Body of pancreas (tissue), 4 donors: ENCODE data around the gene MAGI1. TPM values are rescaled to one million over a fixed set of nuclear protein-coding genes. Genes with fewer than 3 reads are reported as not detected.

Experiments
- ATAC-seq: fragments of 150-250 bp; one replicate; pipeline ENCODE4 v1.9.1; 2016
- DNase-seq, 4 donors: peaks; one replicate each; pipeline ENCODE4 v3.0.0-alpha.2; 2019
- H3K27ac ChIP-seq, 4 donors: fragments of 200-600 bp; sonication (generic); 1 replicate in 3 of 4; 2 replicates in 1 of 4; pipeline versions ENCODE4 v1.5.1 to v1.6.1; 2016 to 2019; ENCODE audit warnings: mild to moderate bottlenecking in 1 of 4, mixed read lengths in 1 of 4, moderate library complexity in 1 of 4
- H3K27me3 ChIP-seq, 2 donors: fragments of 200-600 bp; sonication (generic); one replicate each; pipeline ENCODE4 v1.6.0; 2016; ENCODE audit warnings: mild to moderate bottlenecking in 1 of 2
- H3K36me3 ChIP-seq, 2 donors: fragments of 200-600 bp; sonication (generic); replicated peaks in 1 of 2; 2 replicates each; pipeline ENCODE4 v1.5.1; 2016; ENCODE audit warnings: low read depth in 2 of 2; ENCODE audit not compliant: insufficient read depth in 1 of 2
- H3K4me1 ChIP-seq: fragments of 200-600 bp; sonication (generic); one replicate; pipeline ENCODE4 v1.6.0; 2016
- H3K4me3 ChIP-seq, 2 donors: fragments of 200-600 bp; sonication (generic); 1 replicate in 1 of 2; 2 replicates in 1 of 2; pipeline ENCODE4 v1.5.1; 2016 to 2019
- H3K9me3 ChIP-seq, 3 donors: fragments of 200-600 bp; sonication (generic); 1 replicate in 2 of 3; 2 replicates in 1 of 3; pipeline ENCODE4 v1.5.1; 2016
- CTCF ChIP-seq, 7 experiments: fragments of 450-650 bp in 4 of 7; fragments of 200-600 bp in 3 of 7; sonication (generic) in 3 of 7; IDR thresholded peaks; one replicate each; pipeline ENCODE4 v1.5.1; 2016 to 2019; ENCODE audit warnings: antibody characterized with exemption in 7 of 7
- POLR2A ChIP-seq, 3 donors: fragments of 450-650 bp; IDR thresholded peaks; one replicate each; pipeline ENCODE4 v1.6.1; 2016; ENCODE audit warnings: antibody characterized with exemption in 3 of 3, mild to moderate bottlenecking in 2 of 3
- WGBS, 2 donors: methylation state at CpG; one replicate each; pipeline ENCODE4 v1.1.5; 2017; 5-methylcytosine and 5-hydroxymethylcytosine counted together
- intact Hi-C: fragments of 100-400 bp; cut with DNase I; formaldehyde crosslinking; loops from one replicate; pipeline ENCODE4 v1.15.1; 2023
- total RNA-seq, 2 donors: library from RNA; depleted of rRNA; stranded (reverse); fragments of >200 nt; gene quantifications; one replicate each; pipeline ENCODE4 v1.1.0, GENCODE V29; 2016

Gene MAGI1
- total RNA-seq, 2 donors from 2014 or later, result 44.2 to 63.6 TPM

- Histone ChIP-seq H3K4me1 (peaks cover 70% of the 10 kb centered on the region), H3K27ac (no peak overlapping the region), H3K36me3 (no peaks in the 10 kb centered on the region), H3K27me3 (no peaks in the 10 kb centered on the region), H3K4me3 (no peak overlapping the region), H3K9me3 (no peaks in the 10 kb centered on the region)
- intact Hi-C loops, result no loop called here
- no peak for ATAC-seq
- TF ChIP-seq POLR2A (IDR thresholded peaks at IDR 0.05) (no peak), CTCF (IDR thresholded peaks at IDR 0.05) (no peak)
- 71 to 78% methylated on average over 8 of the region's 8 CpGs for WGBS, 2 donors
- no peak for DNase-seq
These were observed 20.4 kb downstream of the MAGI1 start for GRCh38 chr3:66018057-66019033.

GRCh38 chr3:66017591-66017990, 21.1 kb downstream of the MAGI1 start:
- Histone ChIP-seq H3K36me3 (no peaks in the 10 kb centered on the region), H3K4me3 (no peak overlapping the region), H3K9me3 (no peaks in the 10 kb centered on the region), H3K27me3 (no peaks in the 10 kb centered on the region), H3K4me1 (peaks cover 62% of the 10 kb centered on the region), H3K27ac (no peak overlapping the region)
- 37 to 43% methylated on average over 5 of the region's 5 CpGs for WGBS, 2 donors
- no peak for DNase-seq
- intact Hi-C loops, result no loop called here
- TF ChIP-seq POLR2A (IDR thresholded peaks at IDR 0.05) (no peak), CTCF (IDR thresholded peaks at IDR 0.05) (no peak)
- ATAC-seq, result no peak

GRCh38 chr3:66017084-66017483, 21.6 kb downstream of the MAGI1 start:
- DNase-seq, result no peak
- Histone ChIP-seq H3K27ac (no peak overlapping the region), H3K36me3 (no peaks in the 10 kb centered on the region), H3K9me3 (no peaks in the 10 kb centered on the region), H3K27me3 (no peaks in the 10 kb centered on the region), H3K4me3 (no peak overlapping the region), H3K4me1 (peaks cover 59% of the 10 kb centered on the region)
- 88 to 93% methylated on average over 16 of the region's 16 CpGs for WGBS, 2 donors
- no peak for TF ChIP-seq CTCF (IDR thresholded peaks at IDR 0.05)
- no peak for TF ChIP-seq POLR2A (IDR thresholded peaks at IDR 0.05)
- intact Hi-C loops, result no loop called here
- no peak for ATAC-seq

GRCh38 chr3:66015841-66016240, 22.9 kb downstream of the MAGI1 start:
- WGBS, 2 donors, result 85 to 90% methylated on average over 4 of the region's 4 CpGs
- Histone ChIP-seq H3K27ac (no peak overlapping the region), H3K36me3 (no peaks in the 10 kb centered on the region), H3K4me3 (no peak overlapping the region), H3K4me1 (peaks cover 56% of the 10 kb centered on the region), H3K9me3 (no peaks in the 10 kb centered on the region), H3K27me3 (no peaks in the 10 kb centered on the region)
- ATAC-seq, result no peak
- intact Hi-C loops, result no loop called here
- no peak for DNase-seq
- no peak for TF ChIP-seq POLR2A (IDR thresholded peaks at IDR 0.05)
- no peak for TF ChIP-seq CTCF (IDR thresholded peaks at IDR 0.05)
